Epithelial cell of proximal tubule (primary cell): ENCODE results near the gene OSBPL8. TPM values are rescaled to one million over a fixed set of nuclear protein-coding genes. Genes with fewer than 3 reads are reported as not detected.
"Not testable (repeated sequence)": the region's sequence is repeated elsewhere in the genome, so short reads cannot be mapped to it uniquely, and the experiment has no call there.

Experiments
- DNase-seq: peaks from one replicate; pipeline ENCODE4 v3.0.0-alpha.2; 2011; ENCODE audit warnings: low read depth
- H3K4me3 ChIP-seq: 2 replicates; pipeline ENCODE4 v1.5.1; 2011; ENCODE audit warnings: low read depth, mild to moderate bottlenecking, low read length
- total RNA-seq: library from RNA; depleted of rRNA; stranded (reverse); fragments of >200 nt; gene quantifications from 2 replicates; pipeline ENCODE4 v1.2.3, GENCODE V29; 2015
- TF ChIP-seq, protein P1 (sequence below): conservative IDR thresholded peaks from 2 replicates; pipeline ENCODE4 v1.5.1; 2012; ENCODE audit warnings: low read depth, mild to moderate bottlenecking, low read length

Gene OSBPL8
- total RNA-seq, 1 donor from 2014 or later = 46.5 TPM

DNA sequence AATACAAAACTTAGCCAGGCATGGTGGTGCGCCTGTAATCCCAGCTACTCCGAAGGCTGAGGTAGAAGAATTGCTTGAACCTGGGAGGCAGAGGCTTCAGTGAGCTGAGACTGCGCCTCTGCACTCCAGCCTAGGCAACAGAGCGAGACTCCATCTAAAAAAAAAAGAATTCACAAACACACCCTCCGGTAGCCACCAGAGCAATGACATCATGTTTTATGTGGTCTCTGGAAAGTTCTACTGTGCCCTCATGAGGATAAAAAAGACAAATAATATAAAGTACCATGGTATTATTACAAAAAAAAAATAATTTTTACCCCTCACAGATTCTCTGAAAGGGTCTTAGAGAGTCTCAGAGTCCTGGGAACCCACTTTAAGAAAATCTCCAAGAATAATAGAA, 81.5 kb downstream of the OSBPL8 start:
- TF ChIP-seq, protein P1, sequence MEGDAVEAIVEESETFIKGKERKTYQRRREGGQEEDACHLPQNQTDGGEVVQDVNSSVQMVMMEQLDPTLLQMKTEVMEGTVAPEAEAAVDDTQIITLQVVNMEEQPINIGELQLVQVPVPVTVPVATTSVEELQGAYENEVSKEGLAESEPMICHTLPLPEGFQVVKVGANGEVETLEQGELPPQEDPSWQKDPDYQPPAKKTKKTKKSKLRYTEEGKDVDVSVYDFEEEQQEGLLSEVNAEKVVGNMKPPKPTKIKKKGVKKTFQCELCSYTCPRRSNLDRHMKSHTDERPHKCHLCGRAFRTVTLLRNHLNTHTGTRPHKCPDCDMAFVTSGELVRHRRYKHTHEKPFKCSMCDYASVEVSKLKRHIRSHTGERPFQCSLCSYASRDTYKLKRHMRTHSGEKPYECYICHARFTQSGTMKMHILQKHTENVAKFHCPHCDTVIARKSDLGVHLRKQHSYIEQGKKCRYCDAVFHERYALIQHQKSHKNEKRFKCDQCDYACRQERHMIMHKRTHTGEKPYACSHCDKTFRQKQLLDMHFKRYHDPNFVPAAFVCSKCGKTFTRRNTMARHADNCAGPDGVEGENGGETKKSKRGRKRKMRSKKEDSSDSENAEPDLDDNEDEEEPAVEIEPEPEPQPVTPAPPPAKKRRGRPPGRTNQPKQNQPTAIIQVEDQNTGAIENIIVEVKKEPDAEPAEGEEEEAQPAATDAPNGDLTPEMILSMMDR = no peak
- H3K4me3 ChIP-seq = no peak overlapping the region
- DNase-seq = no peak

DNA sequence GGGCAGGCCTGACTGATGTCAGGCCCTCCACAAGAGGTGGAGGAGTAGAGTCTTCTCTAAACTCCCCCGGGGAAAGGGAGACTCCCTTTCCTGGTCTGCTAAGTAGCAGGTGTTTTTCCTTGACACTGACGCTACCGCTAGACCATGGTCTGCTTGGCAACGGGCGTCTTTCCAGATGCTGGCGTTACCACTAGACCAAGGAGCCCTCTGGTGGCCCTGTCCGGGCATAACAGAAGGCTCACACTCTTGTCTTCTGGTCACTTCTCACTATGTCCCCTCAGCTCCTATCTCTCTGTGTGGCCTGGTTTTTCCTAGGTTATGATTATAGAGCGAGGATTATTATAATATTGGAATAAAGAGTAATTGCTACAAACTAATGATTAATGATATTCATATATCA, 86.7 kb downstream of the OSBPL8 start:
- TF ChIP-seq, protein P1 = peak; percentile 29
- DNase-seq, H3K4me3 ChIP-seq: not testable (repeated sequence)

DNA sequence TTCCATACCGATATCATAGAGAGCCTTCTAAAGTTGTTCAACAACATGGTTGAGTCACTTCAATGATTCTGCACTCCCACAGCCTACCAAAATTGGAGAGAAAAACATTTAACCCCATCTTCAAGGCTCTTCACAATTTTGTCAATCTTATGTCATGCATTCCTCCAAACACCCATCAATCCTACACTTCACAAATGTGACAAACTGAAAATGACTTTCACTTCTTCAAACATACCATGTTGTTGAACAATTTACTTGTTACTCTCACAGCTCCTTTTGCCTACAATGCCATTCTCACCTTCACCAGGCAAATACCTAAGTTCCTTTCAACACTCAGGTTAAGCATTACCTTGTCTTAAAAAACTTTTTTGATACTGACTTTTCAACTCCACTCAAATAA, 88.0 kb downstream of the OSBPL8 start:
- TF ChIP-seq, protein P1 = no peak
- H3K4me3 ChIP-seq = no peak overlapping the region
- no peak for DNase-seq

DNA sequence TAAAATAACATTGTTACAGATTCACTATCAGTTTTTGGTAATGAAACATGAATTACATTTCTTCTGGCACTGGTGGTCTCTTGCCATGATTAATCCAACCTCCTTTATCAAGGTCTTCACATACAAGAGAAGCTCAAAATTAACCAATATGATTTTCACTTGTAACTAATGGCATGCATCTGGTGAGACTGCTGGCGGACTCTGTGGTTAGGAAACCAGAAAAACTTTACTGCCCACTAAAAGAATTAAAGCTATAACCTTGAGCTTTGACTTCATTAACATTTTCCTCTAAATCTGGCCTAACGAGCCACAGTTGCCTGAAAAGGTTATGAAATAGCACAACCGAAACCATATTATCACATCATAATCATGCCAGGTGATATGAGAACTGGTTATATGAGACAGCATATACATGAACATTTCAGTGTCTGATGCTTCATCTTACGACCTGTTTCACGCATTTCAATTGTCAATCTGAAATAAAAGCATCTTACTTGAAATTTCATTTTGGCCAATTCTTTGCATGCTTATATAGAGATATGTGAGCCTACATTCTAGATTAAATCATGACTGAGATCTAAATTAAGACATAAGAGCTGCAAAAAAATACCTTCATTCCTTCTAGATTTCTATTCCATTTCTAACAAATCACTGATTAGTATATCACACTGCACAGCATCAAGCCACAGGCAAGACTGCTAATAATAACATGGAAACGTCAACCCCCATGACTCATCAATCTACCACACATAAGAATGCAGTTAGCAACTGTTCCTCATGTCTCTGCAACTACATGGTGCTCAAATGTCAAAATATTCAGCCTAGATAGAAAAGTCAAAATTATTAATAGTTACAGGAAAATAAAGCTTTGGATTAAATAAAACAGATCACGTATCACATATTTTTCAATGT, 89.3 kb downstream of the OSBPL8 start:
- TF ChIP-seq, protein P1 = no peak
- no peak overlapping the region for H3K4me3 ChIP-seq
- DNase-seq = peak; percentile 60

DNA sequence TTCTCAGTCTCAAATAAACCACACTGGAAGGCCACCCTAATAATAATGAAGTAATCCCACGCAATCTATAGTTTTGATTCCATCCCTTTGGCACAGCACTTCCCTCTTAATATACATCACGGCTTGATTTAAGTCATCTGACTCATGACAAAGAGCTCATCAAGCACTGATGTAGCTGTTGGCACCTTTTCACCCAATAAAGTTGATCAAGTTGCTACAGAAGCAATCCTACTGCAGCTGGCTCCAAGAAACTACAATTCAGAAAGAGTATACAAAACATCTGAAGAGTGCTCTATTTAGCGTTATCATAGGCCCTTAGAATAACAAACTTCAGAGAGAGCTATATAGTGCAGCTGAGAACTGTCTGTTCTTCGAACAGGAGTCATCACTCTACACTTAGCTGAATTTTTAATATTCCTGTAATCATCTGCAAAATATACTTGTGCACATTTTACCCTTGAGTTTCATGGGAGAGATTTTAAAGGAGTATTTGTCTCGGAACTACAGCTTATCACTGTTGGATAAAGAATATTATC, 94.9 kb downstream of the OSBPL8 start:
- TF ChIP-seq, protein P1 = no peak
- no peak for DNase-seq
- H3K4me3 ChIP-seq = no peak overlapping the region

DNA sequence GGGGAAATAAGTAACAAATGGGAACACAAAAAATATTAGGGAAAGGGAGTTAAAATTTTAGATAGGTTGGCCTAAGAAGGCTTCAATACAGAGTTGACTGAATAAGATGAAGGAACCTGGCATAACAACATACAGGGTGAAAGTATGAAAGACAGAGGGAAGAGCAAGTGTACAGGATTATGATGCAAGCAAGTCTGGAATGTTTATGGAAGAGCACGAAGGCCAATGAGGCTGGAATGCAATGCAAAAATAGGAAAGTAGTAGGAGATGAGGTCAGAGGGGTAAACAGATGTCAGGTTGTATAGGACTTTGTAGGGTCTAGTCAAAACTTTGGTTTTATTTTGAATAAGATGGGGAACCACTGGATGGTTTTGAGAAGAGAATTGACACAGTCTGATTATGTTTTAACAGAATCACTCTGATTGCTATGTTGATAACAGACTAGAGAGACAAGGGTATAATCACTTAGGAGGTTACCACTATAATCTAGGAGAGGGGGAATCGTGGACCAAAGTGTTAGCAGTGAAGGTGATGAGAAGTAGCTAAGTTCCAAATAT, 96.8 kb downstream of the OSBPL8 start:
- DNase-seq = no peak
- TF ChIP-seq, protein P1 = no peak

More for the DNA sequence above, 96.8 kb downstream of the OSBPL8 start:
- H3K4me3 ChIP-seq = no peak overlapping the region
